Measurements from ENCODE around the gene VPS13D.
"Not testable (repeated sequence)": the region's sequence is repeated elsewhere in the genome, so short reads cannot be mapped to it uniquely, and the experiment has no call there.

Gene VPS13D

DNA sequence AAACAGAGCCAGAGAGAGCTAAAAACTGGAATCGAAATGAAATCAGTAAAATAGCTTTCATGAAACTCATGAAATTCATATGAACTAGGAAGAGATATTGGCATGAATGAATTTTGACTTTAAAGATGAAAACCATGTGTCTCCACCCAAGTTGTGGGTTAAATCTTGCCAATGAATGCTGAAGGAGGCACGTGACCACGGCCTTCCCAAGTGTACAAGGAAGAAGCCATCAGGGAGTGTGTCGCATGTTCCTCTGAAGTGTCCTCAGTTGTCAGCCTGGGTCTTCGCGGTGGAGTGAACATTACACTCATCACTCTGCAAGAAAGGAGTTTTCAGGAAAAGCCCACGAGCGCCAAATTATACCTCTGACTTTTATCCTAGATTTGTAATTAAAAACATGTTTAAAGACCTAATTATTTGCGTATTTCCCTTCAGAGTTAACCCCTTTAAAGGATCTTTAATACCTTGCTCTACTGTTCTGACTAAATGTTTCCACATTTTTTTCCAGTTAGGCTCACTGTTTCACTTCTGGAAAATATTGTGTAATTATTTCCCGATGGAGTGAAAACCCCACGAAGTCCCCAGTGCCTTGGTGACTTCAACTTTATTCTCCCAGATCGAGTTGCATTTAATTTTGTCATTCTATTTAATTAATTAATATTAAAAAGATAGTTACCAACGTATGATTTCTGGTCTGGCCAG is 269.9 kb downstream of the VPS13D start:
- DNase-seq, result no peak

DNA sequence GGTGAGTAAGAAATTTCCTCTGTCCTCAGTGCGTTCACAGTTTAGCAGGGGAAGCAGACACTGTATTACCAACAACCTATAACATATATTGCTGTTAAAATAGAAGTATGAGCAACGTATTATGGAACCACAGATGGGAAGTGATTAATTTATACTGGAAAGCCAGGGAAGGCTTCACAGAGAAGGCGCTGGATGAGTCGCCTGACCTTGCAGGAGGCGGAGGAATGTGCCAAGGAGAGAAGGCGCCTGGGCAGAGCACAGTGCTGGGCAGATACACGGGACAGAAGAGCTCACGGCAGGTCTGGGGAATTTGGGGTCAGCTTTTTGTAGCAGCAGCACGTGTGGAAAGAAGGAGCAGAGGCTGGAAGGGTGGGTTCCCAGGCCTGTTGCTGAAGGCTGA is 271.8 kb downstream of the VPS13D start:
- no peak for DNase-seq

GRCh38 chr1:12502336-12503109 is 272.7 kb downstream of the VPS13D start:
- no peak for DNase-seq

- no peak for DNase-seq
Measured at GRCh38 chr1:12503709-12504108, 273.9 kb downstream of the VPS13D start.

DNA sequence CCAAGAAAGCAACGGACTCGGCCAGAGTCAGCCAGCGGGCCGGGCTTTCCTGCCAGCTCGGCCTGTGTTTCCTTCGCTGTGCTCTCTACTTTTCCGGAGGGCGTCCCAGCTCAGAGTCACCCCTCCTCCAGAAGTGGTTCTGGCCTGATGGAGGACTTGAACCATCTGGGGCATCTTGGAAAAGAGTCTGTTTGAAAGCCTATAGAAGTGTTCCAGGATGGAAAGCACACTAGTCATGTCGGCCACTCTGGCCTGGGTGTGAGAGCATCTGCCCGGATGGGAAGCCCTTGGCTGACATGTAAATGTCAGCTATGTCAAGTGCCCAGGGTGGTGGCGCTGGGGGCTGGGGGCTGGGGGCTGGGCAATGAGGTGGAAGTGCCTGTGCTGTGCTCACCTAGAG is 274.8 kb downstream of the VPS13D start:
- no peak for DNase-seq

GRCh38 chr1:12505231-12505630 is 275.4 kb downstream of the VPS13D start:
- no peak for DNase-seq

DNA sequence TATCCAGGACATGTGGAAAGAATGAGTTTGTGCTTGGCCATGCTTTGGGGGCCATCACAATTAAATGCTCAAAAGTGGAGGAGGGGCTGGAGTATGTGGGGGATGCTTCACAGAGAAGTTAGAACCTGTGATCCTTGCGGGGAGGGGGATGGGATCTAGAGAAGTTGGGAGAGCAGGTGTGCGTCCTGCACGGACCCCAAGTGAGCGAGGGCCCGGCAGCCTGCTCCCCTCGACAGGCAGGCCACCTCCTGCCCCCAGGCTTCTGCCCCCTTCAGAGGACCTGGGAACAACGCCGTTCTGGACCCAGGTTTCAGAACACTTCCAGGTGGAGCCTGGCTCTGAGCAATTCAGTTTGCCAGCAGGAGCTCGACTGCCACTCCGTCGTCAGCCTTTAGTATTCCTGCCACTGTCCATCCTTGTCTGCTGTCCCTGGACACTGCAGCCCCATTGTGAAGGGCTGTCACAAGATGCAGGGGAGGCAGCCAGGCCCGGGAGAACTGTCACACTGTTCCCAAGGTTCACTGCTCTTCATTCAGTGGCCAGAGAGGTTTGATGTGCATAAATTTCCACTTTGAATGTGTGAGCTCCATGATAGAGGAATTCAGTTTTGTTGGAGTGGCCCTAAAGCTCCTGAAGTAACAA is 275.9 kb downstream of the VPS13D start:
- no peak for DNase-seq

GRCh38 chr1:12506281-12507280 is 276.8 kb downstream of the VPS13D start:
- no peak for DNase-seq

DNA sequence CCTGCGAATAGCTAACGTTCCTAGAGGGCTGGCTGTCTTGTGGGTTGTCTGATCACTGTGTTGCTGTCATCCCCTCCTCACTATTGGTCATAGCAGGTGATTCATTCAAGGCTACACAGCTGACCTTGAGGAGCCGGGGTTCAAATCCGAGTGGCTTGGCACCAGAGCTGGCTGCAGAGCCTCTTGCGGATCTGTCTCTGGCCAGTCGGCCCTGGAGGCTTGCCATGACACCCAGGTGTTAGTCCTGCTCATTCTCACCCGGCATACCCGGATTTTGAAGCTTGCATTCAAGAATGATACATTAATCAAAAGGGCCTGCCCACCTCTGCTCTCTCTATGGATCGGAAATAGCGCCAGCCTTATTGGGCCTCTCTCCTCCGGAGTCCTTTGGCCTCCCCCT is 277.8 kb downstream of the VPS13D start:
- DNase-seq, result no peak

DNA sequence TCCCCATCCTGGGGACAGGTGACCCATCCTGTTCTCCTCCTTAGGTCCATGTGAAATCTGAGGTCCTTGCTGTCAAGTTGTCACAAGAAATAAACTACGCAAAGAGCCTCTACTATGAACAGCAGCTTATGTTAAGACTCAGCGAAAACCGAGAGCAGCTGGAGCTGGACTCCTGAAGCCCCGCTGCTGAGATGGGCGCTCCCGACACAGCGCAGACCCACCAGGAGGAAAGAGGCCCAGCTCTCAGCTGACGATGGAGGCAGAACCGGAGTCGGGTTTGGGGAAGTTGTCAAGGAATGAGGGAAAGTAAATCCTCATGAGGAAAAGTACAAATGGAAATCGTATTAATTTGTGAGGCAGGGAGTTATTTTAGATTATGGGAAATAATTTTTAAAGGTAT is 279.0 kb downstream of the VPS13D start:
- DNase-seq, result no peak

- DNase-seq, result no peak
Measured at GRCh38 chr1:12511128-12511484, 281.3 kb downstream of the VPS13D start.

- DNase-seq, result no peak
Measured at GRCh38 chr1:12511516-12512468, 282.0 kb downstream of the VPS13D start.

DNA sequence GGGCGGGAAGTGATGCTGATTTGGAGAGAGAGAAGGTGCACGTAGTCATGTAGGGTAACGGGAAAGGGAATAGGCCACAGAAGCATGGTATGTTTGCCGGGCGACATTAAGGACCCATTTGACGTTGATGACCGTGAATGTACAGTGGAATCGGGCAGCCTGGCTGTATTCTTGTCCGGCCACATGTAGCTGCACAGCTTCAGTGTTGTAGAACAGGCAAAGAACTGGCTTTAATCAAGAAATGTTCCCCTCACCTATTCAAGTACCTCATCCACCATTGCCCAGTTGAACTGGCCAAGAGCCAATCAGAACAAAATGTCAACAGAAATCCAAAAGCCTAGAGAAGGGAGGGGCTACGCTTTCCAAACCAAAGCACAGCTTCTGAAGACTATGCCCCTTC is 283.4 kb downstream of the VPS13D start:
- DNase-seq, result no peak

GRCh38 chr1:12514590-12514989 is 284.8 kb downstream of the VPS13D start:
- DNase-seq, result no peak

DNA sequence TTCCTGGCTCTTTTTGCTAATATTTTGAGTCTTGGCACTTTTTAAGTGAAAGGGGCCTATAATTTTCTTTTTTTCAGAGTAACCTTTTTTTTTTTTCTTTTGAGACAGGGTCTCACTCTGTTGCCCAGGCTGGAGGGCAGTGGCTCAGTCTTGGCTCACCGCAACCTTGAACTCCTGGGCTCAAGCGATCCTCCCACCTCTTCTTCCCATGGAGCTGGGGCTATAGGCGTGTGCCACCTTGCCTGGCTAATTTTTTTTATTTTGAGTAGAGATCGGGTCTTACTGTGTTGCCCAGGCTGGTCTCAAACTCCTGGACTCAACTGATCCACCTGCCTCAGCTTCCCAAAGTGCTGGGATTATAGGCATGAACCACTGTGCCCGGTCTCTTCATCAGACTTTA is 285.4 kb downstream of the VPS13D start:
- DNase-seq, result no peak

- DNase-seq, result no peak
Measured at GRCh38 chr1:12516741-12517140, 286.9 kb downstream of the VPS13D start.

- no peak for DNase-seq
Measured at GRCh38 chr1:12518931-12519692, 289.3 kb downstream of the VPS13D start.

DNA sequence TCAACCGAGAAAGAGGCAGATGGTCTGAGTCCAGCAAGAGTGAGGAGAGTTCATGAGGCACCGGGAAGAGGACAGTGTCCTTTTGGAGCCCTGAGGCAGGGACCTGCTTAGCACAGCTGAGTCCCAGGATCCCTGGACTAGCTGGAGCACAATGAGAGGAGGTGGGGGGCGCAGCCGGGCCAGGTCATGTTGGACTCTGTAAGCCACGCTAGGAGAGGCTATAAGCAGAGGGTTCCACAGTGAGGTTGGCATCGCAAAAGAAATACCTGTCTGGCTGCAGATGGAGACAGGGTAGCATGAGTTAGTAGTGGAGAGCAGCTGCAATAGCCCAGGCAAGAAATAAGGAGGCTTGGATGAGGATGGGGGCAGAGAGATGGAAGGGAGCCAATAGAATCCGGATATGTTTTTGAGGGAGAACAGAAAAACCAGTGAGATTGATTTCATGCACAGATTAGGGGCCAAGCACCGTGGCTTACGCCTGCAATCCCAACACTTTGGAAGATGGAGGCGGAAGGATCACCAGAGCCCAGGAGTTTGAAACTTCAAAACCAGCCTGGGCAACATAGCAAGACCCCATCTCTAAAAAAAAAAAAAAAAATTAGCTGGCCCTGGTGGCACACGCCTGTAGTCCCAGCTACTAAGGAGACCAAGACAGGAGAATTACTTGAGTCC is 290.0 kb downstream of the VPS13D start:
- DNase-seq, result no peak

DNA sequence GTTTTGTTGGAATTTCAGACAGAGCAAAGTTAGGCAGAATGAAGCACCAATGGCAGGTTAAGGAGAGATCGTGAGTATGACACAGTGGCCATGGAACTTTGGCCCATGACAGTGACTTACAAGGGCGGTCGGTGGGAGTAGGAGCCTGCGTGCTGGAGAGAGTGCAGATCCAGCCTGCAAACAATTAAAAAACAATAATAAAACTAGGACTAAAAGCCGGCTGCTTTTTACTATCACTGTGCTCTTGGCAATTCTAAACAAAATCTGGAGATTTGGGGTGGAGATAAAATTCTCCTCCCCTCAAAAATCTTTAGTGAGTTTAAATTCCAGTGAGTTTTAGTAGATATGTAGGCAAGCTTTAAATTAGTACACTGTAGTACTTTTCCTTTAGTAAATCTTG is 291.3 kb downstream of the VPS13D start:
- no peak for DNase-seq

DNA sequence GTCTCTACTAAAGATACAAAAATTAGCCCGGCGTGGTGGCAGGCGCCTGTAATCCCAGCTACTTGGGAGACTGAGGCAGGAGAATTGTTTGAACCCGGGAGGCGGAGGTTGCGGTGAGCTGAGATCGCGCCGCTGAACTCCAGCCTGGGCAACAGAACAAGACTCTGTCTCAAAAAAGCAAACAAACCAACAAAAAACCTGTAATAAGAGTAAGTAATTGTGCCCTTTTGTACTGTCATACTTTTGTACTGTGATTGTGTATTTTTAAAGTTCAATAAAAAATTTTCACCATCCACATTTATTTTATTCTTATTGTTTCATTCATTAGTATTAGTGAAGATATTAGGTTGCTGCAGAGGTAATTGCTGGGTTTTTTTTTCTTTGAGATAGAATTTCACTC is 292.9 kb downstream of the VPS13D start:
- DNase-seq, result not testable (repeated sequence)
